Right lung (tissue), 5 donors: ENCODE results near the gene CARD8. TPM values are rescaled to one million over a fixed set of nuclear protein-coding genes. Genes with fewer than 3 reads are reported as not detected.
"Not testable (repeated sequence)": the region's sequence is repeated elsewhere in the genome, so short reads cannot be mapped to it uniquely, and the experiment has no call there.

Source experiments
- DNase-seq, 2 donors: peaks; one replicate each; pipeline ENCODE4 v3.0.0-alpha.2; 2013
- polyA plus RNA-seq, 5 donors: library from polyadenylated mRNA; unstranded; fragments of 120-200 nt; gene quantifications; one replicate each; pipeline versions ENCODE4 v1.2.1 to v1.2.3, GENCODE V29; 2013; ENCODE audit warnings: inconsistent platforms in 1 of 5, low replicate concordance in 1 of 5; ENCODE audit not compliant: insufficient read length in 5 of 5, insufficient read depth in 1 of 5

Gene CARD8
- polyA plus RNA-seq, 5 donors = 58.7 to 96.3 (median 86.0) TPM

DNA sequence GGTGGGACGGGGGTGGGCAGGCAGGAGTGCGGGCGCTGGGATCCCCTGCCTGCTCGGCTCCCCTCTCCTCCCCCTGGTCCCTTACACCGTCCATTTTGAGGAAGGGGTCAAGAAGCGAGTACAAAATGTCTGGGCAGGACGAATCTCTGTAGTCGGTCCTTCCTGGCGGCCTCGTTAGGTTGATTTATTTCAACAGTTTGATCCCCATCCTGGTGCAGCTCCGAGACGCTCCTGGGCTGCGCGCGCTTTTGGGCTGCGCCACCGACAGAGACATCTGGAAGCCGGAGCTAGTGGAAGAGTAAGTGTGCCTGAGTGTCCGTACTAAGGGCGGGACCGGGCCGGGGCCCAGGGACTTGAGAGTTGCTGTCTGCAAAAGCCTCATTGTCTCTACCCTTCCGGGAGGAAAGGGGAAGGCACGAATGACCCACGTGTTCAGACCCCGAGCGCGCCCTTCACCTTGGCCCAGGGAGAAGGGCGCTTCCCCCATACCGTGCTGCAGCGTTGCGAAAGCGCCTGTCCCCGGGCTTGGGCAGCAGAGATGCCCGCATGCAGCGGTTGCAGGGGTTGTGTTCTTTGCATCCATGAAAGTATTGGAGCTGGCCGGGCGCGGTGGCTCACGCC is 15.9 kb upstream of the CARD8 start:
- peak in 1 of 2 donors; percentile 69 for DNase-seq

GRCh38 chr19:48269617-48270026 is 13.9 kb upstream of the CARD8 start:
- not testable (repeated sequence) for DNase-seq

DNA sequence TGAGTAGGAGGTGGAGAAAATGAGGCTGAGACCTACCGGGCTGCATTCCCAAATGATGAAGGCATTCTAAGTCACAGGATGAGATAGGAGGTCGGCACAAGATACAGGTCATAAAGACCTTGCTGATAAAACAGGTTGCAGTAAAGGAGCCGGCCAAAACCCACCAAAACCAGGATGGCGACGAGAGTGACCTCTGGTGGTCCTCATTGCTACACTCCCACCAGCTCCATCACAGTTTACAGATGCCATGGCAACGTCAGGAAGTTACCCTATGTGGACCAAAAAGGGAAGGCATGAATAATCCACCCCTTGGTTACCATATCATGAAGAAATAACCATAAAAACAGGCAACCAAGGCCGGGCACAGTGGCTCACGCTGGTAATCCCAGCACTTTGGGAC is 9.6 kb upstream of the CARD8 start:
- DNase-seq = not testable (repeated sequence)

- DNase-seq = not testable (repeated sequence)
Observed at GRCh38 chr19:48260359-48260714, 4.6 kb upstream of the CARD8 start.

DNA sequence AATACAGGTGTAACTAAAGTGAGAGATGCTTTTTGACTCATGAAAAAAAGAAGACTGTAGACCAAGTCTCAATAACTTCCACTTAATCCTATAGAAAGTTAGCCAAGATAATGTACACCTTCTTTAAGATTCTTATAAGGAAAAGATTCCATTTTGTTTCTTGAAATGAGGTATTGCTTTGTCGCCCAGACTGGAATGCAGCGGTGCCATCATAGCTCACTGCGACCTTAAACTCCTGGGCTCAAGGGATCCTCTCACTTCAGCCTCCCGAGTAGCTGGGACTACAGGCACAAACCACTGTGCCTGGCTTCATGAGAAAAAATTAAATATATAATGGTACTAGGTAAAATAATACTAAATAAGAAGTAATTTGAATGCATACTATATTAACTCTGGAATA is 3.3 kb upstream of the CARD8 start:
- DNase-seq = not testable (repeated sequence)

DNA sequence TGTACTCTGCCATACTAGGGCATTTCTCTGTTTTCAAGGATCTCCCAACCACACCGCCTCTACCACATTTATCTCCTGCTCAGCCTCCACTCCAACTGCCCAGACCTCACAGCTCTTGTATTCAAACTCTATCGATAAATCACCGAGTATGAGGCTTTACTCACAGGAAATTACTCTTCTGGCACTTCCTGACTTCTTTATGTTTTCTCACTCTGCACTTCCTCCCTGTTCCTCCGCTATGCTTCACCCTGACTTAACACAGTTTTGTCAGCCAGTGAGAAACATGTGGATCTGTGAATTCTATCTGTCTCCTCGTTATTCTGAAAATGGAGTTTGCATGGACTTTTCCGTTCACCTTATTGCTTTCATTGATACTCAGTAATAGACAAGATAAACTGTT is 2.6 kb upstream of the CARD8 start:
- DNase-seq = no peak

- DNase-seq = no peak
Observed at GRCh38 chr19:48254529-48254970, 1.2 kb downstream of the CARD8 start.

GRCh38 chr19:48253999-48254398 is 1.7 kb downstream of the CARD8 start:
- DNase-seq = no peak

DNA sequence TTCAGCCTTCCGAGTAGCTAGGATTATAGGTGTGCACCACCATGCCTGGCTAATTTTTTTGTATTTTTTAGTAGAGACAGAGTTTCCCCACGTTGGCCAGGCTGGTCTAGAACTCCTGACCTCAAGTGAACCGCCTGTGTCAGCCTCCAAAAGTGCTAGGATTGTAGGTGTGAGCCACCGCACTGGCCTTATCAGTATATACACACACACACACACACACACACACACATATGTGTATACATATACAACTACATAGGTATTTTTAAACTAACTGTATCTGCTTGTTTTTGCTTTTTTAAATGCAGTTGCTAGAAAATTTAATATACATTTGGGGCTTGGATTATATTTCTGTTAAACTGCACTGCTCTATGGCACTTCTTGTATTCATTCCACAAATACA is 3.1 kb downstream of the CARD8 start:
- no peak for DNase-seq

GRCh38 chr19:48250290-48251025 is 5.3 kb downstream of the CARD8 start:
- DNase-seq = no peak

GRCh38 chr19:48249502-48250014 is 6.2 kb downstream of the CARD8 start:
- peak; percentile 20 to 32 for DNase-seq

GRCh38 chr19:48248081-48248833 is 7.5 kb downstream of the CARD8 start:
- DNase-seq = no peak

- no peak for DNase-seq
Observed at GRCh38 chr19:48247212-48247611, 8.5 kb downstream of the CARD8 start.

- DNase-seq = no peak
Observed at GRCh38 chr19:48246101-48246500, 9.6 kb downstream of the CARD8 start.

DNA sequence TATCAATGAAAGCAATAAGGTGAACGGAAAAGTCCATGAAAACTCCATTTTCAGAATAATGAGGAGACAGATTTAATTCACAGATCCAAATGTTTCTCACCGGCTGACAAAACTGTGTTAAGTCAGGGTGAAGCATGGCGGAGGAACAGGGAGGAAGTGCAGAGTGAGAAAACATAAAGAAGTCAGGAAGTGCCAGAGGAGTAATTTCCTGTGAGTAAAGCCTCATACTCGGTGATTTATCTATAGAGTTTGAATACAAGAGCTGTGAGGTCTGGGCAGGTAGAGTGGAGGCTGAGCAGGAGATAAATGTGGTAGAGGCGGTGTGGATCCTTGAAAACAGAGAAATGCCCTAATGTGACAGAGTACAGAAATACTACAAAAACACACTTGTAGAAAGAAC is 11.4 kb downstream of the CARD8 start:
- no peak for DNase-seq

DNA sequence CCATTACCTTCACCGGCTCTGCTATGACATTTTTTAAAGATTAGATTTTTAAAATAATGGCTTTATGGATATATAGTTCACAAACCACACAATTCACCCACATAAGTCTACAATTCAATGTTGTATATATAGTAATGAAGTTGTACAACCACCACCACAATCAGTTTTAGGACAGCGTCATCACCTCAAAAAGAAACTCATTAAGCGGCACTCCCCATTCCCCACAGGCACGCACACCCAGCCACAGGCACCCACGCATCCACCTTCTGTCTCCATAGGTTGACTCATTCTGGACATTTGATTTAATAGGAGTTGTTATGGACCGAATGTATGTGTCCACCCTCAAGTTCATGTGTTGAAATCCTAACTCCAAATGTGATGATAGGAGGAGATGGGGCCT is 13.9 kb downstream of the CARD8 start:
- DNase-seq = not testable (repeated sequence)

DNA sequence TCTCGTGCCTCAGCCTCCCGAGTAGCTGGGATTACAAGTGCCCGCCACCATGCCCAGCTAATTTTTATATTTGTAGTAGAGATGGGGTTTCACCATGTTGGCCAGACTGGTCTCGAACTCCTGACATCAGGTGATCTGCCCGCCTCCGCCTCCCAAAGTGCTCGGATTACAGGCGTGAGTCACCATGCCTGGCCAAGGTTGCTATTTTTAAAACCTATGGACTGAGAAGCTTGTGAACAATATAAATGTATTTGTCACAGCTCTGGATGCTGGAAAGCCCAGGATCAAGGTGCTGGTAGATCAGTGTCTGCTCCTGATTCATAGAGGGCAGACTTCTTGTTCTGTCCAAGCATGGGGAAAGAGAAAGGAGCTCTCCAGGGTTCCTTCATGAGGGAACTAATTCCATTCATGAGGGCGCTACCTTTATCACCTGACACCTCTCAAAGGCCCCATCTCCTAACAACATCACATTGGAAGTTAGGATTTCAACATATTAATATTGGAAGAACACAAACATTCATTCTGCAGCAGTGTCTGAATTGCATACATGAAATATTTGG is 16.1 kb downstream of the CARD8 start:
- no peak for DNase-seq

DNA sequence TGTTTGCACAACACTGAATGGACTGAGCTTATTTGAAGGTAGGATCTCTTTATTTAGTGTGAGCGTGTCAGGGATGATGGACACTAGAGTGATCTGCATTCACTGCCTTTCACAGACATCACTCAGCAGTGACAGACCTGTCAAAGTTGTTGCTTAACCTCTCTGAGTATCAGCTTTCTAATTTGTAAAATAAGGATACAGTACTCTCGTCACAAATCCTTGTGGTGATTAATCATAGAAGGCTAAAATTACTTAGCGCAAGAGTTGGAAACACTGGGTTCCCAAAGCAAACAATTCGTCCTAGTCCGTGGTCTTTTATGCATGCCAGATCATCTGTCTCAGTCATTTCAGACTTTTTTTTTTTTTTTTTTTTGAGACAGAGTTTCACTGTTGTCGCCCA is 16.6 kb downstream of the CARD8 start:
- no peak for DNase-seq

DNA sequence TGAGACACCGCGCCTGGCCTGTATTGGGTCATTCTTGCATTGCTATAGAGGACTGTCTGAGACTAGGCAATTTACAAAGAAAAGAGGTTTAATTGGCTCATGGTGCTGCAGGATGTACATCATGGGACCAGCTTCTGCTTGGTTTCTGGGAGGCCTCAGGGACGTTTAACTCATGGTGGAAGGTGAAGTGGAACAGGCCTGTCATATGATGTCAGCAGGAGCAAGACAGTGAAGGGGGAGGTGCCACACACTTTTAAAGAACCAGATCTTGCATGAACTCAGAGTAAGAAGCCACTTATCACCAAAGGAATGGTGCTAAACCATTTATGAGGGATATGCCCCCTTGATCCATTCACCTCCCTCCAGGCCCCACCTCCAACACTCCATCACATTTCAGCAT is 18.7 kb downstream of the CARD8 start:
- DNase-seq = no peak

DNA sequence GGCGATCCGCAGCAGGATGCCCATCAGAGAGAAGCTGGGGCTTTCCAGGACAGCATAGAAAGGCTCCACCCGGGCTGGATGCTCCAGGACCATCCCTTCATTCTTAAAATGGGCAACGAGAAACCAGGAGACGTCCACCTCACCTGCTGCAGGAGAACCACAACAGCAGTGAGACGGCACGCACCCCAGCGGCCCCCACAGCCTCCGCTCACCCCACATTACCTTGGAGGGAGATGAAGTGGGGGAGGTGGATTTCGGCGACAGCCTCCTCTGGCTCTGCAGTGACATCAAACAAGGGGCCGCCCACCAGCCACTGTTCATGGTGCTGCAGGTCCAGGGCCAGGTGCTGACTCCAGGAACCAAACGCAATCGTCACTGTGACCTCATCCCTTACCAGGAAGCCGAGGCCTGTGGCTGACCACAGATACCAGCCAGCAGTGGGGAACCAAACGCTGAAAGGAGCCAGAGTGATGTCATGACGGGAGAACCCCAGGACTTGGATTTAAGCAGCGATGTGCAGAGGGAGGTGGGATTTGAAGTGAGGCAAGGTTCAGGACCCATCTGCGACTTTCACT is 25.1 kb downstream of the CARD8 start:
- no peak for DNase-seq

DNA sequence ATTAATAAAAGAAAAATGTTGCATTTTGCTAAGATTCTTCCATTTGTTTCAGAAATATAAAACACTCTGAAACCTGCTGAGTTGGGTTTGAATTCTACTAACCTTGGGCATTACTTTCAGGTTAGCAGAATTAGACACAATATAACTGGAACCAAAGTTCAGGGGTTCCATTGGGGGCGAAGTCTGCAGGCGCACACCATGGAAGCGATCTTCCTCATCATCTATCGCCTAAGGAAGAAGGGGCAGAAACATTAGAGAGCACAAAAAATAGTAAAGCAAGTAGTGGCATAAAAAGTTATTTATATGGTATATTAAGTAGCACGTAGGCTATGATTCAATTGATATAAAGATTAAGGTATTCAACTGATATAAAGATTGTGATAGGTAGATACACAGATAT is 34.1 kb downstream of the CARD8 start:
- DNase-seq = no peak

DNA sequence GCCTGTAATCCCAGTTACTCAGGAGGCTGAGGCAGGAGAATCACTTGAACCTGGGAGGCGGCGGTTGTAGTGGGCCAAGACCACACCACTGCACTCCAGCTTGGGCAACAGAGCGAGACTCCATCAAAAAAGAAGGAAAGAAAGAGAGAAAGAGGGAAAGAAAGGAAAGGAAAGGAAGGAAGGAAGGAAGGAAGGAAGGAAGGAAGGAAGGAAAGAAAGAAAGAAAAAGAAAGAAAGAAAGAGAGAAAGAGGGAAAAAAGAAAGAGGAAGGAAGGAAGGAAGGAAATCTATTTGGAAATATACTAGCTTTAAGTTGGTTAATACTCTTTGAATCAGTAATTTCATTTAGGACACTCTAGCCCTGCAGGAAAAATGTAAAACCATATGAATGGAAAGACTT is 34.9 kb downstream of the CARD8 start:
- DNase-seq = not testable (repeated sequence)
